Stimulated activated CD4-positive, alpha-beta T cell treated with anti-CD3 and anti-CD28 coated beads, Interleukin-12 subunit alpha, Interleukin-12 subunit beta, amount 100 ng/mL, for 48 hours (primary cell): ENCODE data around the gene RABGAP1L.
"Not testable (repeated sequence)": the region's sequence is repeated elsewhere in the genome, so short reads cannot be mapped to it uniquely, and the experiment has no call there.

Experiments
- DNase-seq, 3 donors: peaks; one replicate each; pipeline ENCODE4 v3.0.0-alpha.2; 2020; ENCODE audit warnings: low read depth in 2 of 3, low spot score in 1 of 3

The RABGAP1L gene

DNA sequence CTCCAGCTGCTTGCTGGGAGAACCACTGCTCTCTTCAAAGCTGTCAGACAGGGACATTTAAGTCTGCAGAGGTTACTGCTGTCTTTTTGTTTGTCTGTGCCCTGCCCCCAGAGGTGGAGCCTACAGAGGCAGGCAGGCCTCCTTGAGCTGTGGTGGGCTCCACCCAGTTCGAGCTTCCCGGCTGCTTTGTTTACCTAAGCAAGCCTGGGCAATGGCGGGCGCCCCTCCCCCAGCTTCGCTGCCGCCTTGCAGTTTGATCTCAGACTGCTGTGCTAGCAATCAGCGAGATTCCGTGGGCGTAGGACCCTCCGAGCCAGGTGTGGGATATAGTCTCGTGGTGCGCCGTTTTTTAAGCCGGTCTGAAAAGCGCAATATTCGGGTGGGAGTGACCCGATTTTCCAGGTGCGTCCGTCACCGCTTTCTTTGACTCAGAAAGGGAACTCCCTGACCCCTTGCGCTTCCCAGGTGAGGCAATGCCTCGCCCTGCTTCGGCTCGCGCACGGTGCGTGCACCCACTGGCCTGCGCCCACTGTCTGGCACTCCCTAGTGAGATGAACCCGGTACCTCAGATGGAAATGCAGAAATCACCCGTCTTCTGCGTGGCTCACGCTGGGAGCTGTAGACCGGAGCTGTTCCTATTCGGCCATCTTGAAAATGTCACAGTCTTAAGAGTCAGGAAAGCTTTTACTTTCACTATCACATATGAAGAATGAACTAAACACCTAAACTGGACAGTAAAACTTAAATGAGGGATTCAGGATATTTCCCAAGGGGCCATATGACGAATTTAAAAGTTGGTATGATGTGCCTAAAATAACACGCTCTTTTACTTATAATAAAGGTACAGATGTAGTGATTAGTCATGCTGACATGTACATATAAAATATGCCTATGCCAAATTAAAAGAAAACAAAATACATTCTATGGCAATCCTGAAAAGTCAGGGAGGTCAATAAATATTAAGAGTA is 689.6 kb downstream of the RABGAP1L start:
- not testable (repeated sequence) for DNase-seq

DNA sequence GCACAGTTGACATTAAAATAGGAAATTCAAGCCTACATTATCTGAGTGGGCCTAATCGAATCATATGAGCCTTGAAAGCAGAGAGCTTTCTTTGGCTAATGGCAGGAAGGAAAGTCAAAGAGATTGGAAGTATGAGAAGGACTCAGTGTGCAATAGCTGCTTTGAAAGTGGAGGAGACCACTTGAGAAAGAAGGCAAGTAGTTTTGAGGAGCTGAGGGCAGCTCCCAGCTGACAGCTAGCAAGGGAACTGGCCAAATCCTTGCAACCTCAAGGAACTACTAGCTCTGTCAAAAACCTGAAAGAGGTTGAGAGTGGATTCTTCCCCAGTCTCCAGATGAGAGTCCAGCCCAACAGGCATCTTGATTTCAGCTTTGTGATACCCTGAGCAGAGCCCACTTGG is 691.4 kb downstream of the RABGAP1L start:
- DNase-seq: no peak

DNA sequence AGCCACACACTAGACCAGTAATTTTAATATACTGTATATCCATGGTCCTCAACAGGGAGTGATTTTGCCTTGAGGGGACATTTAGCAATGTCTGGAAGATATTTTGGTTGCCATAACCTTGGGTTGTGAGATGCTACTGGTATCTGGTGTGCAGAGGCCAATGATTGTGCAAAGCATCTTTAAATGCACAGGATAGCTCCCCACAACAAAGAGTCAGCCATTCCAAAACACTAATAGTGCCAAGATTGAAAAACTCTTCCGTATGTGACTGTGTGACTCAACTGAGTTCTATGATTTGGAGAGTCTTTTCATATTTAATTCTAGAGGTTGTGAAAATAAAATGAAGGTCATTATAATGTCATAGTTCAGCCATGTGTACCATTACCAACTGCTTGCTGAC is 699.0 kb downstream of the RABGAP1L start:
- no peak for DNase-seq

DNA sequence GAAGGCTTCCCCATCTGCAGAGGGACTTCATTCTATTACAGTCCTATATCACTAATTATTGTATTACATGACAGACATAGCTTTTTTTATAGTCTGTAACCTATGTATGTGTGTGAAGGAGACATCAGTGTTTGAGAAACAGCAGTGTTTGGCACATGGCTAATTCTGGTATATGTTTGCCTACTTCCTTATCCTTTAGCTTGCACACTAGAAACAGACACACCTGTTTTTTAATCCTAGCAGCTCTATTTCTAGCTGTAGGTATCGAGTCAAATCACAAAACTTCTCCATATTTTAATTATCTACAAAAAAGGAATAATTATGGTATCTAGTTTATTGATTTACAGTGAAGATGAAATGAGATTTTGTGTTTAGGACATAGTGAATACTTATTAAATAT is 711.0 kb downstream of the RABGAP1L start:
- no peak for DNase-seq

DNA sequence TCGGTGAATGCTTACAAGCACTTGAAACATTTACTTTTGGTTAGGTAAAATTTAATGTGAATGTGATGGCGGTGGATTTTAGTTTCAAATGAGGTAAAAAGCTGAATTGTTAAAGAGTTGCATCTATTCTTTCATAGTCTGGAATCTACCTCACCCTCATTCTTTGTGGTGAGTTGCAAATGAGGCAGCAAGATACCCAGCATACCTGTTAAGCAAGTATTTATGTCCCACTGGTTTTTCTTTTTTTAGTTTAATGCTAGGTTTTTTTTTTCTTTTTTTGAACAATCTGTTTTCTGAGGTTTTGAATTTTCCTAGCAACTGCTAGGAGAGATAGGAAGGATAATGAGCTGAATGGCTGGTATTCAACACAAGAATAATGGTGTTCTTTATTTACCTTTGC is 712.6 kb downstream of the RABGAP1L start:
- DNase-seq: no peak

DNA sequence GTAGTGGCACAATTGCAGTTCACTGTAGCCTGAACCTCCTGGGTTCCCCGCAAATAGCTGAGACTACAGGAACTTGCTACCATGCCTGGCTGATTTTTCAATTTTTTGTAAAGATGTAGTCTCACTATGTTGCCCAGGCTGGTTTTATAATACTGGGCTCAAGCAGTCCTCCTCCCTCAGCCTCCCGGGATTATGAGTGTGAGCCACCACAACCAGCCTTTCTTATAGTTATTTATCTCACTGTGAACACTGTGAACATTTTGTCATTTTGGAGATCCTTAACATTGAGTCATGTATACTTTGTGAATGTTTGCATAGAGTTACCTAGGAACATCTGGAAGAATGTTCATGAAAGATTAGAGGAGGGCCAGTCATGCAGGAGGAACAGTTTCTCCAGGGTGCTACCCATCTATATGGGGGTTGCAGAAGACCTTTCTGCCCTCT is 713.3 kb downstream of the RABGAP1L start:
- DNase-seq: no peak

DNA sequence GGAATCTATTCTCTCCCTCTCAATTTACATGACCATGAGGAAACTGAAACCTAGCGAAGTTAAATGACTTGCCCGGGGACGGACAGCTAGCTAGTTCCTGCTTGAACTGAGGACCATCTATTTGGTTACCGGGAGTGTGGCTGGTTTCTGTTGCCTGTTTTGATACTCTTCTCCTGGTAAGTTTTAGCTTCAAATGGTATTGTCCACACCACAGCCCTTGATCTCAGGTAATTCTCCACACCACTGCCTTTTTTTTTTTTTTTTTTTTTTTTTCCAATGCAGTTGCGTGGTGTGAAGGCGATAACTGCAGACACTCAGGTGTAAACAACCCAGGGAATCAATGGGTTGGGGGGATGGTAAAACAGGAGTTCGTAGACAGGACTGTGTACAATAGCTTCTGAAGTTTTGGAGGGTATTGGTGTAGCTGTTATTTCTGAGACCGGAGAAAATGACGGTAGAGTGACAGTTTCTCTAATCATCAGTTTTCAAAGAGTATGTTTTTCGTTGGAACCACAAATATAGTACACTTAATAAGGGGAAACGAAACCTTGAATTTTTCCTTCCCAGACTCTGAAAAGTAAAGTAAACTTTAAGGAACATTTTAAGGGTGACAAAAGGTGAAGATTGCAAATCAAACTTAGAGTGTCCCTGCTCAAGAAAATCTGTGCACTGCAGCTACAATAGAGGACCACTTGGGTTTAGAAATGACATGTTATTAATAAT is 715.2 kb downstream of the RABGAP1L start:
- no peak for DNase-seq

DNA sequence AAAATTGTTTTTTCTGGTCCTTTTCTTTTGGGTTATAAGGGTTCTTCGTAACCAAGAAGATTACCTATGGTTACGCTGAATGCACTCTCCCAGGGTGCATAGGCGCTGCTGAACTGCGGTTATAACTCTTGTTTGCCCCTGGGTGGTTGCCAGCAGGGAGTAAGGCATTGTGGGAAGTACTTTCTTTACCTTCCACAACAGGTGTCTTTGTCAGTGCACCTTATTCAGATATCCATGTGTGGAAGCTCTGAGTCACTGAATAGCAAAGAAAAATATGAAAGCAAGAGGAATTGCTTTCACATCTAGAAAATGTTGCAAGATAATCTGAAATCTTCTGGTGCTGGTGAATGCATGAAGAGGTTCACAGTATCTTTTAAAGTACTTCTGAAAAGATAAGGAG is 716.0 kb downstream of the RABGAP1L start:
- peak in 1 of 3 donors; percentile 5 for DNase-seq

DNA sequence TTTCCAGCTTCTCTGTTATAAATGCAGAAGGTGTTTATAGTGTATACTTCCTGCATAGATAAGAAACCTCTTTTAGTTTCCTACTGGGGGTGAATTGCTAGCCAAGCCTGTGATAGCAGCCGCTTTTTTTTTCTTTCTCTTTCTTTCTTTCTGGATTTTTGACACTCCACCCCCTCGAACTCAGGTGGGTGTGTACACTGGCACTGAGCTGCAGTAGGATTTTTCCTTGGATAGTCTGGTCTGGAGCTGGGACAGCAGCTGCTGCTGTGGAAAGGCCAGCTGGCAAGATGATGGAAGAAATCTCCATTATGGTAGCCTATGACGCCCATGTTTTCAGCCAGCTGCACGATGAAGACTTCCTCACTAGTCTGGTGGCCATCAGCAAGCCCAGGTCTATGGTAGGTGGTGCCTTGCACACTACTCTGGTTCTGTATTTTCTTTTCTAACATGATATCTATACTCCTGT is 717.9 kb downstream of the RABGAP1L start:
- DNase-seq: no peak

DNA sequence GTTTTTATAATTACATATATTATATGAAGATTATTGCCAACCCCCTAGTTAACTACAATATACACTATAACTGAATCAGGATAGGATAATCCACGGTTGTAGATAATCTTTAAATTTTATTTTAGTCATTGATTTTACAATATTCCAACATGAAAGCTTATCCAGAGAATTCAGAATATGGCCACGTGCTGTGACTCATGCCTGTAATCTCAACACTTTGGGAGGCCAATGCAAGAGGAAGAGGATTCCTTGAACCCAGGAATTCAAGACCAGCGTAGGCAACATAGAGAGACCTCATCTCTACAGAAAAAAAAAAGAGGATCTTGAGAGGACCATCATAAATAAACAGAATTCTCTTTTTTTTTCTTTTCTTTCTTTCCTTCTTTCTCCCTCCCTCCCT is 720.9 kb downstream of the RABGAP1L start:
- DNase-seq: no peak

DNA sequence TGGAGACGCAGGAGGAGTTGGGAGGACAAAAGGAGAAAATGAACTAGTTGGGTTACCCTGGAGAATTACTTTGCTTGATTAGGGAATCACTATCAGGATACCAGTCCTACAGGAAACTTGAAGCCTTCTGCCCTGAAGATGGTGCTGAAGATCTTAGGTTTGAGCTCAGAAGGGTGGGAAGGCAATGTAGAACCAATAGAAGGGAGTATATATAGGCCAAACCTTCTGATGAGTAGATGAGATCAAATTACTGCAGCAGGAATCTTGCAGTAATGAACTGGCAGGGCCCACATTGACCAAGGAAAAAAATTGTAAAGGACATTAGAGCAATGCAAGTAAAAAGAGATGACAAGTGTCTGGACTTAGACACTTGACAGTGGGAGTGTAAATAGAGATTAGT is 724.1 kb downstream of the RABGAP1L start:
- no peak for DNase-seq

DNA sequence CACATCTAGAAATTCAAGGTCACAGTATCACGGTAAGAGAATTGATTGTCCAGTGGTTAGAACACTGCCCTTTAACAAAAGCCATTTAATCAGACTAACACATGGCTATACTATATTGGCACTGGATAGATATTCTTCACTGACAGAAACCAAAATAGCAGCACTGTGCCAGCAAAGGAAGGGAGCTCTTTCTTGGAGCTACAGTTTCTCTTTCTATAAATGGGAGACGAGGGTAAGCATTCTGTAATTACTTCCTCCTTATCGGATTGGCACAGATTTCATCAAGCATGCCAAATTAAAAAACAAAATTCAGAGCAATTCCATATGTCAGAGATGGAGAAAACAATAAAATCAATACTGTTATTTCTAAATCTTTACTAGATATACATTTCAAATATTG is 724.7 kb downstream of the RABGAP1L start:
- no peak for DNase-seq

DNA sequence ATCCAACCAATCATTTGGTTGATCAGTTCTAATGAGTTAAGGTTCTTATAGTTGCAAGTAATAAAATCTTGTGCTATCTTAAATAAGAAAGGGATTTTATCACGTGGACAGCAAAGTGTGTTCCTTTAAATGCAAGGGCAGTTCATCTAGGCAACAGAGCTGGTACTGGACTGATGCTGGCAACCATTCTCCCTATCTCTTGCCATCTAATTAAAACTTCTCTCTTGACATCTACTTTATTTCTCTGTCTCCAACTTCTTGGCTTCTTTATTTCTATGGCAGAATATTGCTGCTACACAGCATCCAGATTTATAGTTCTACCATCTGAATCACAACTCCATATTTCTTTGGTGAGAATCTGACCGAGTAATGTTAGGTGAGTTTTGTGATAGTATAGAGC is 725.2 kb downstream of the RABGAP1L start:
- DNase-seq: no peak

DNA sequence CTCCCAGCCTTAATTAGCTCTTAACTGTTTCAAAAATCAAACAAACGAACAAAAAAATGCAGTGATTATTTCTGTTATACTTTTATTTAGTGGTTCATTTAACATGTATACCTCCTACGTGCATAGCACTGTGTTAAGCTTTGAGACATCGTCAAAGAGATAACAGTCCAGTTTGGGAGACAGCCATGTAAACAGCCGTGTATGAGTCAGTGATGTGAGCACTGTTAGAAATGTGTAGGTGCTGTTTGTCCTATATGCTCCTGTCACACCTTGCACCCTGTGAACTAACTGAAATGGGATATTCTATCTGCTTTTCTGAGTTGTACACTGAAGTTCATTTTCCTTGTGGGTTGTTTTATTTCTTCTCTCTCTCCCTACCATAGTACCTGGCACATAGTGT is 730.7 kb downstream of the RABGAP1L start:
- no peak for DNase-seq

DNA sequence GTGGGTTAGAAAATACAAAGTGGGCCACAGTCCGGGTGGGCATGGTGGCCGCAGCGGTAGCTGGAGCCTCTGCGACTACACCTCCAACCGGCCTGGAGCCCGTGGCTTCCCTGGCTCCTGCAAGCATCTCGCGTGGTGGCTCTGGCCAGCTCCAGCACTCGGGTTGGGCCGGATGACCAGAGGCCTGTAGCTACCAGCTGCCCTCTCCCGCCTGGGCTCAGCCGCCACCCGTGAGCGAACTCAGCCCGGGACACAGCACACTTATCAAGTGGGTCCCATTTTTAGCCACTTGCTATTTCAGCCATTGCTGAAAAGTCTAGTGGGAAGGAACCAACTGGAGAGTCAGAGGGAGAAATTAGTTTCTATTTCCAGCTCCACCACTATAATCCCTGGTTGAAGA is 732.7 kb downstream of the RABGAP1L start:
- no peak for DNase-seq

DNA sequence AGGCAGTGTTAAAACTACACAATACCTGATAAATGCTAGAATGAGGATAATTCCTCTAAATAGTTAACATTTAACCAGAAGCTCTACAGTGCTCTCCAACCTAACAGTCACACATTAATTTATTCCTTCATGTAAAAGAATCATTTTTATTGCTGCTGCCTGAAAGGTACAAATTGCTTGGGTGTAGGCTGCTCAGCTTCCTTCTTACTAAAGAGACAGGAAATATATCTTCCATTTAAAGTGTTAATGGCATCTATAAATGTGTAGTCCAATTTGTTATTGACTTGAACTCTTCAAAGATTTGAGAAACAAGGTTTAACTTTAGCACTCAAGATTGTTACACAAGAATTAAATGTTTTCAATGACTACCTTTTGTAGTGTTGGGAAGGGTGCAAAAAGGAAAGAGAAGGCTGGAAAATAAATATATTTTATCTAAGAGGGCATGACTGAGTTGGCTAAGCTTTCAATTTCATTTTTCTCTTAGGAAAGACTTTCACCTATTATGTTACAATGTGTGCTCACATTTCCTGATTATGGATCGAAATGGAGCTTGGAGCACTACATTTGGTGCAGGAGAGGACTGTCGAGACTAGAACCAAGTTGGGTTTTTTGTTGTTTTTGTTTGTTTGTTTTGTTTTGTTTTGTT is 734.9 kb downstream of the RABGAP1L start:
- no peak for DNase-seq

DNA sequence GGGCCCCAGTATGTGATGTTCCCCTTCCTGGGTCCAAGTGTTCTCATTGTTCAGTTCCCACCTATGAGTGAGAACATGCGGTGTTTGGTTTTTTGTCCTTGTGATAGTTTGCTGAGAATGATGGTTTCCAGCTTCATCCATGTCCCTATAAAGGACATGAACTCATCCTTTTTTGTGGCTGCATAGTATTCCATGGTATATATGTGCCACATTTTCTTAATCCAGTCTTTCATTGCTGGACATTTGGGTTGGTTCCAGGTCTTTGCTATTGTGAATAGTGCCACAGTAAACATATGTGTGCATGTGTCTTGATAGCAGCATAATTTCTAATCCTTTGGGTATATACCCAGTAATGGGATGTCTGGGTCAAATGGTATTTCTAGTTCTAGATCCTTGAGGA is 736.3 kb downstream of the RABGAP1L start:
- DNase-seq: not testable (repeated sequence)

DNA sequence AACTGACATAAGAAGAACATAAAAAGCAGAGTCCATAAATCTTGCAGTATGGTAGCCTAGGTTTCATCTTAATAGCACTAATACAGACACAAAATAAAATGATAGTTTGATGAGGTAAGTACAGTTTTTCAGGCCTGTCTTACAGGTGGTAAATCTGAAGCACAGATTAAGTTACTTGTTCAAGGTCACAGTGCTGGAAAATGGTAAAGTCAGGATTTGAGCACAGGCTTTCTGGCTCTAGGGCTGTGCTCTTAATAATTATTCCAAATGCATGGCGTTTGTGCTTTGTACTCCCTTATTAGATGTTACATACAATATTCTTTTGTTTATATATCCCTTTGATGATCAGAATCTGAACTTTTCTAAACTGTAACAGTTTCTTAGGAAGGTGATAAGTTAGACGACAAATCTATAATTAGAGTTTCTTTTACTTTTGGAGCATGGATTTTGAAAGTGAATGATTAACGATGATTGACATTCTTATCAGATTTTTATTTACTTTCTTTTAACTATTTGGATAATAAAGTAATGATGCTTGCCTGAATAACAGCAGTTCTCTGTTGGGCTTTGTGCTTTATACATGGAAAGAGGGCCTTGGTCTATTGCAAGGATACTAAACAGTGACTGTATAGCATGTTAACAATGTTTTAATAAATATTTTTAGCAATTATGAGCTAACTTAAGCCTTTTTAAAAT is 738.9 kb downstream of the RABGAP1L start:
- DNase-seq: no peak

DNA sequence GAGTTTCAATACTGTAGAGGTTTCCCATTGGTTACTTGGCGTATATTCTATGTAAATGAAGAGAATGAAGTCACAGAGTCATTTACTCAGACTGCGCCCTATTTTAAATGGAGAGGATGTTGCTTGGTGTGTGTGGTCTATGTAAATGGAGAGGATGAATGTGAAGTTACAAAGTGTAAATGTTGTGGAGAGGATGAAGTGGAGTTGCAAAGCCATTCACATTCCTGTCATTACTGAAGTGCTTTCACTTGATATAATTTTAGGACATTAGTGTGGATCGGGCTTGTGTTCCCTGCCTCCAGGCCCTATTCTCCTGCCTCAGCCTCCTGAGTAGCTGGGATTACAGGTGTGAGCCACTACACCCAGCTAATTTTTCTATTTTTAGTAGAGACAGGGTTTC is 741.0 kb downstream of the RABGAP1L start:
- no peak for DNase-seq

DNA sequence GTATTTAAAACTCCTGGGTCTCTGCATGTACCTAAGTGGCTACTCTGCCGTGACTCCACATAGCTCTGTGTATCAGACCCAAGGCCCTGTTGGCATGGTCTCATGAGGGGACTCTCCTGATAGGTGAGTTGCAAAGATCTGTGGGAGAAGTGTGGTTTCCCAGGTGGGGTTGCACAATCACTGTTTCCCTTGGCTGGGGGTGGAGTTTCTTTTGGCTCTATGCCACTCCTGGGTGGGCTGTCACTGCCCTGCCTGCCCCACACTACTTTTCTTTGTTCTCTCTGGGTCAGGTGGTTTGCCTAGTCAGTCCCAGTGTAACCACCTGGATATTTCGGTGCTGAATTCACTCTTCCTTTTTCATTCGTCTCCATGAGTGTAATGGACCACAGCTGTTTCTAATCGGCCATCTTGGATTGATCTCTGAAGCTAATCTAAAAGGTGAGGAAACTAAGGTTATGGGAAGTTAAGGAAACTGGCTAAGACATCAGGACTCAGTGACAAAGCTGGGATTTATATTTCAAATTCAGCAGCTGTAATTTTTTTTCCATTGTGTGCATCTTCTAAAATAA is 743.3 kb downstream of the RABGAP1L start:
- no peak for DNase-seq

DNA sequence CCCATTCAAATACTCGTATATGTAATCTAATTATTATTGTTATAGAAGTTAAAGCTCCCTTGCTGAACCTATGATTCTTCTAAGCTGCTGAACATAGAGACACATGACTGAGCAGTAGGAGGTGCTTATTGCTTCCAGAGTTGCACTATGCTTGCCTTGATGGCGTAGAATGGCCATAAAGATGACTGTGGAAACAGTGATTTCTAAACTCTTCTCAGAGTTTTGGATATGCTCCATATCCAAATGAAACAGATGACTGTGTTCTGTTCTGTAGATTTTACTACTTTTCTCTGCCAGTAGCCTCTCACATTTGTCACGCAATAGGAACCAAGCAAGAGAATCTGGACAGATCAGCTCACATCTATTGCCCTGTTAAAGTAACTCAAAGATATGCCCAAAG is 752.3 kb downstream of the RABGAP1L start:
- DNase-seq: no peak
